ENCODE data around the gene CYB561. TPM values are rescaled to one million over a fixed set of nuclear protein-coding genes. Genes with fewer than 3 reads are reported as not detected.
A peak's percentile ranks its signal among the peaks of the same experiment; 100 is the strongest.
"Not testable (repeated sequence)": the region's sequence is repeated elsewhere in the genome, so short reads cannot be mapped to it uniquely, and the experiment has no call there.

Gene CYB561
- total RNA-seq, 1 donor from 2014 or later: 14.7 TPM

DNA sequence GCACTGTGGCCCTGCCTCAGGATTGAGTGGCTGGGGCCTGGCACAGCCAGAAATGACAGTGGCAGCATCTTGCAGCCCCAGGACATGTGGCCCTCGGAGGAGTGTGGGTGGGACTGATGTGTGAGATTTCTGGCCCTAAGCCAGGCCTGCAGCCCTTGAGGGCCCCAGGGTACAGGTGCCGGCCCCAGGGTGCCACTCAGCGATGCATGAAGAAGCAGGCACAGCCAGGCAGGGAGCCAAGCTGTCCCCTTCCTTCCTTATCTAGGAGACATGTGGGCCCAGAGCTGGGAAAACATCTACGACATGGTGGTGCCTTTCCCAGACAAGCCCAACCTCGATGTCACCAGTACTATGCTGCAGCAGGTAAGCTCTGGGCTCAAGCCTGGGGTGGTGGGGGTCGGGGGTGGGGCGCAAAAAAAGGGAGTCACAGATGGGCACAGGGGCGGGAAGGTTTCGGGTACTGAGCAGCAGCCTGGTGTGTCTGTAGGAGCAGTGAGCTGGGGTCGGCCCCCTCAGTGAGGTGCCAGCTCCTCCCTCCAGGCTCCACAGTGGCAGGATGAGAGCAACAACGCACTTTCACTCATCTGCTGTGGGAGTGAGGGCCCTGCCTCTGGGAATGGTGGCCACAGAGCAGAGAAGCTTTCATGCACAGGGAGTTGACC is 34.9 kb upstream of the CYB561 start:
- ATAC-seq (no peak), DNase-seq (no peak)
- intact Hi-C loops (cut with micrococcal nuclease): no loop called here

DNA sequence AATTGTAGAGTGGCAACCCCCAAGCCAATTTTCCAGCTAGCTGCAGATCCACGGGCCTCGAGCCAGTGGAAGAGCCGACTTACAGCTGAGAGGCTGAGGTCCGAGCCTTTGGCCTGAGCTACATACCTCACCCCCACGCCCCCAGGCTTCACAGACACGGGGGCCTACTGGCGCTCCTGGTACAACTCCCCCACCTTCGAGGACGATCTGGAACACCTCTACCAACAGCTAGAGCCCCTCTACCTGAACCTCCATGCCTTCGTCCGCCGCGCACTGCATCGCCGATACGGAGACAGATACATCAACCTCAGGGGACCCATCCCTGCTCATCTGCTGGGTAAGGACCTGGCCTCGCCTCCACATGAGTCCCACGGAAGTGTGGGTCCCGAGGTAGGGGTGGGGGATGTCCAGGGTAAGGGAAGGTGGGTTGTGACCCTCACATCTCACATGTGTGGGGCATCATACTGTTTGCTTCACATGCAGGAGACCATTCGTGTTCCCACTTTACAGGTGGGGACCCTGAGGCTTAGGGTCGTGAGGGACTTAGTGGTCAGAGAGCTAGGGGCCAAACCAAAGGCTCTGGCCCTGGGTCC is 34.2 kb upstream of the CYB561 start:
- ATAC-seq (no peak), DNase-seq (no peak)
- intact Hi-C loops (cut with micrococcal nuclease): no loop called here

DNA sequence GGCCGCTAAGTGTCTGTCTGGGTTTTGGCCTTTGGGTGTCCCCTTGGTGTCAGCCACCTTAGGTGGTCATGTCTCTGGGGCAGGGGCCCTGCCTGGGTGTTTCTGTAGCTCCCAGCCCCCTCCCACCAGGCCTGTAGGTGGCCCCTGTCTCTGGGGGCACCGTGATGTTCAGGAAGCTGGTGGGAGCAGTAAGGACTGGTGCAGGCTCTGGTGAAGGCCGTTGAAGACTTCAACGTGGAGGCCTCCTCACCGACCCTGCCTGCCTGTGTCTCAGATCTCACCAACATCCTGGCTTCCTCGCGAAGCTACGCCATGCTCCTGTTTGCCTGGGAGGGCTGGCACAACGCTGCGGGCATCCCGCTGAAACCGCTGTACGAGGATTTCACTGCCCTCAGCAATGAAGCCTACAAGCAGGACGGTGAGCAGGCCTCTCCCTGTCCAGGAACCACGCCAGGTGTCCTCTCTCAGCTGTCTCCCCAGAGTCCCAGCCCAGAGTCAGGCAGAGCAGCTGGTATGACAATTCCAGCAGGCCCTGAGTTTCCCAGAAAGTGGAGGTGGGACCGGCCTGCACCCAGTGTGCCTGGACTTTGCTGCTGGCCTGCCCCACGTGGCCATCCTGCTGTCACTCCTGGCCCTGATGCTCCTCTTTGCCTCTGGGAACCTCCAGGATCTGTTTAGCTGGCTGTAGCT is 33.5 kb upstream of the CYB561 start:
- ATAC-seq (no peak), DNase-seq (no peak)

DNA sequence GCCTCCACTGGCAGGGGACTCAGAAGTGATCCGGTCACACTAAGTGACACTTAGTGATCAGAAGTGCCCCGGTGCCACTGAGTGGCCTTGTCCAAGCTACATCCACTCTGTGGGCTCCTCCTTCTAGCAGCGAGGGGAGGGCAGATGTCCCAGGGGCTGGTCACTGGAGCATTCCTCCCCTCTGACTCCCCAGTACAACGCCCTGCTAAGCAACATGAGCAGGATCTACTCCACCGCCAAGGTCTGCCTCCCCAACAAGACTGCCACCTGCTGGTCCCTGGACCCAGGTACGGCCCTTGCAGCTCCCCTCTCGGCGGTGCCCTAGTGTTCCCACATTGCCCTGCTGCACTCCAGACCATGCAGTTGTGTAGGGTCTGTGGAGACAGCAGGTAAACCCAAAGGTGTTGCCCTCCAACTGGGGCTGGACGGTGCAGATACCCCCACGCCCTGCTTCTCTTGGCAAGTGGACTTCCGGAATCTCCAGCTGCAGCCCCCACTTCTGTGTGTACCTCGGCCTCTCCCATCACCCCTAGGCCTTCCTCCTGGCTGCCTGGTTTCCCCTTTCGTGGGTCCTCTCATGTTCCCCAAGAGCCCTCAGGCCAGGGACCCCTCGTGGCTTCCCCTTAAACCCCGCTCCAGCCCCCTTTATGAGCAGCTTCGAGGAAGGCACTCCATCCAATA is 32.8 kb upstream of the CYB561 start:
- DNase-seq (peak; percentile 83), ATAC-seq (peak; percentile 85)
- intact Hi-C loops (cut with micrococcal nuclease): loop anchor here (5.0 kb wide), 1 partner anchor 52 kb away; no protein-coding TSS in a partner anchor

More for the DNA sequence above, 33.5 kb upstream of the CYB561 start:
- intact Hi-C loops (cut with micrococcal nuclease): loop anchor here (5.0 kb wide), 1 partner anchor 52 kb away; no protein-coding TSS in a partner anchor

DNA sequence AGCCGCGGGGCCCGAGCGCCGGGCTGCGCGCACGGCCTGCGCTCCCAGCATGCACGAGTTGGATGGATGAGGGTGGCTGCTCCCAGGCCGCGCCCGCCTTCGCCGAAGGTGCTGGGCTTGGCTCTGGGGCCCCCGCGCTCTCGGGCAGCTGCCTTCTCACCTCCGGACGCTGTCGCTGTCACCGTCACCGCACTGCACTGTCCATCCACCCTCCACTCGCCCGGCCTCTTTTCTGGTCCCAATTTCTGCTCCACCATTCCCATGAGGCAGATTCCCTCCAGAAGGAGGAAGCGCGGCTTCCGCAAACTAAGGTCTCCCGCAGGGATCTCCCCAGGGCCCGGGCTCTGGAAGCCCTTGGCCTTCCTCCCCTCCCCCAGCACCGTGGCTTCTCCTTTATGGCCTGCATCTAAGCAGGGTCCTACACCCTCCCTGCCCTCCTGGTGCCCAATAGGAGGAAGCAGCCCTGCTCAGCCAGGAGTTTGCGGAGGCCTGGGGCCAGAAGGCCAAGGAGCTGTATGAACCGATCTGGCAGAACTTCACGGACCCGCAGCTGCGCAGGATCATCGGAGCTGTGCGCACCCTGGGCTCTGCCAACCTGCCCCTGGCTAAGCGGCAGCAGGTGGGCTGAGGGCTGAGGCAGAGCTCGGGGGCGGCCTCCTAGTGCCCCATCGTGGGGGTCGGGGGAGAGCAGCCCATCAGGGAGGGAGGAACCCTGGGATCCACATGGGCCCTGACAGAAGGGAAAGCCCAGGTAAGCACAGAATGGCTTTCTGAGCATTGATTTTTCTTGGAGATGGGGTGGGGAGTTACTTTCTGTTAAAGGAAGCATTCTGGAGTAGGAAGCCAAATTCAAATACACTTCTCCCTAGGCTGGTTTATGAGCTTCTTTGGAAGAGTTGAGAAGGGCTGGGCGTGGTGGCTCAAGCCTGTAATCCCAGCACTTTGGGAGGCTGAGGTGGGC is 31.7 kb upstream of the CYB561 start:
- no peak for ATAC-seq
- intact Hi-C loops (cut with micrococcal nuclease): loop anchor here (5.0 kb wide), 1 partner anchor 50 kb away; no protein-coding TSS in a partner anchor

DNA sequence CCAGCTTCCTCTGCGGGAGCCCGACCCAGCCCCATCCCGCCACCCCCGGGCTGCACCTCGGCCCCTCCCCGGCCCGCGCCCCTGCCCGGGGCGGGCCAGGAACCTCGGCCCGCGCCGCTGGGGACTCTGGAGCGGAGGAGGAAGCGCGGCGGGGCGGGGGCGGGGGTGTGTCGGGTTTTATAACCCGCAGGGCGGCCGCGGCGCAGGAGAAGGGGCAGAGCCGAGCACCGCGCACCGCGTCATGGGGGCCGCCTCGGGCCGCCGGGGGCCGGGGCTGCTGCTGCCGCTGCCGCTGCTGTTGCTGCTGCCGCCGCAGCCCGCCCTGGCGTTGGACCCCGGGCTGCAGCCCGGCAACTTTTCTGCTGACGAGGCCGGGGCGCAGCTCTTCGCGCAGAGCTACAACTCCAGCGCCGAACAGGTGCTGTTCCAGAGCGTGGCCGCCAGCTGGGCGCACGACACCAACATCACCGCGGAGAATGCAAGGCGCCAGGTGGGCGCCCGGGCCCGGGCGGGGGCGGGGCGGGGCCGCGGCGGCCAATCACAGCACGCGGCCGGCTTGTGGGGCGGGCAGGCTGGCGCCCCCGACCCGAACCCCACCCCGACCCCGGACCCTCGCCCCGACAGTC is 30.9 kb upstream of the CYB561 start, which contains the start of gene ACE:
ACE (plus strand) TSS at position 208 of the 626 bp plus-strand sequence; CDS start at position 242, 34 bp downstream.
- intact Hi-C loops (cut with micrococcal nuclease): loop anchor here (5.0 kb wide), 1 partner anchor 50 kb away; no protein-coding TSS in a partner anchor
- peak; percentile 39 for ATAC-seq
- peak; percentile 56 for DNase-seq

More for the DNA sequence above, 31.7 kb upstream of the CYB561 start:
- no peak for DNase-seq

DNA sequence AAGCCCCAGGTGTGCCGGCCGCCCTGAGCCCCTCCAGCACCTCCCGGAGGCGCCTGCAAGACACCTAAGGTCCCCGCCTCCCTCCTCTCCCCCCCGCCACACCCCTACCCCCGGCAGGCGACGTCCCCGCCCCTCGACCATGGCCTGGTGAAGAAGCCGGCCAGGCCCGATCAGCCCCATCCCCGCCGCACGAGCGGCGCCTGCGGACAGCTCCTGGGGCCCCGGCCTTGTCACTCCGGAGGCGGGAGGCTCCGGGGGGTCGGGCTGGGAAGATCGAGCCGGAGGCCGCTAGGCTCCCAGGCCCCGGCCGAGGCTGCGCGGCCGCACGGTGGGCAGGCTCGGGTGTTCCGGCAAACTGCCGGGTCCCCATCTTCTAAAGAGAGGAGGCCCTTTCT is 30.4 kb upstream of the CYB561 start:
- intact Hi-C loops (cut with micrococcal nuclease): loop anchor here (5.0 kb wide), 1 partner anchor 49 kb away; no protein-coding TSS in a partner anchor
- ATAC-seq (peak; percentile 18), DNase-seq (no peak)

DNA sequence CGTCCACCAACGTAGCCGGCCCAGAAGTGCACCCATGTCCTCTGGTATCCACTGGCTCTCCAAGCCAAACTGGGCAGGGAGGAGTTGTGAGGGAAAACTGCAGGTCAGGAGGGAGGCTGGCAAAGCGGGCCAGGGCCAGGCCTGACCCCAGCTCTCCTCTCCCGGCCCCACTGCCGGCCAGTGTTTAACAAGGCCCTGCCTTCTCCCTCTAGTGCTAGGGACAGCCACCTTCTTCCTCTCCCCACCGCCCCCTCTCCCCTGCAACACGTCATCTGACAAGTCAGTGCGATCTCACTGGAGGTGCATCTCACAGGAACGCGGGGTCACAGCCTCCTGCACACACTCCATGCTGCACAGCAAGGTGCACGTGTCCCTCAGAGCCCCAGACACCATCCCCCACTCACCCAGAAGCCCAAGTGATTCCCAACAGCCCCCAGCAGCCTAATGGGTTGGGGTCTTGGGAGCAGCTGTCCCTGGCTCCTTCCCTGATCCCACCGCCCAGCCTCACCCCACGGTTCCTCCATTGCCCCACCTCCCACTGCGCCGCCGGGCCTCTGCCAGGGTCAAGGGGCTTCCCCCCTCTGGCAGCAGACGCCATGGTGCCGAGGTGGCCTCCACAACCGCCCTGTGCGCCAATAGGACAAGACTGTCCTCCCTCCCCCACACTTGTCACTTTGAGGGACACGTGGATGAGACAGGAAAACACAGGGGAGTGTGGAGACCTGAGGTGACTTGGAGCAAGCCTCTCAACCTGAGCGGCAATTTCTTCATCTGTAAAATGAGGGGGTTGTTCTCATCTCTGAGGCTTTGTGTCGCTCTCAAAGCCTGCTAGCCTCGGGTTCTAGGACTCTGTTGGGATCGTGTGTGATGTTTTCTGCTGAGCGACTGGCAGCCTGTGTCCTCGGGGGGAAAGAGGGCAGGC is 29.6 kb upstream of the CYB561 start:
- no peak for ATAC-seq
- no peak for DNase-seq
- intact Hi-C loops (cut with micrococcal nuclease): loop anchor here (5.0 kb wide), 1 partner anchor 48 kb away; no protein-coding TSS in a partner anchor

DNA sequence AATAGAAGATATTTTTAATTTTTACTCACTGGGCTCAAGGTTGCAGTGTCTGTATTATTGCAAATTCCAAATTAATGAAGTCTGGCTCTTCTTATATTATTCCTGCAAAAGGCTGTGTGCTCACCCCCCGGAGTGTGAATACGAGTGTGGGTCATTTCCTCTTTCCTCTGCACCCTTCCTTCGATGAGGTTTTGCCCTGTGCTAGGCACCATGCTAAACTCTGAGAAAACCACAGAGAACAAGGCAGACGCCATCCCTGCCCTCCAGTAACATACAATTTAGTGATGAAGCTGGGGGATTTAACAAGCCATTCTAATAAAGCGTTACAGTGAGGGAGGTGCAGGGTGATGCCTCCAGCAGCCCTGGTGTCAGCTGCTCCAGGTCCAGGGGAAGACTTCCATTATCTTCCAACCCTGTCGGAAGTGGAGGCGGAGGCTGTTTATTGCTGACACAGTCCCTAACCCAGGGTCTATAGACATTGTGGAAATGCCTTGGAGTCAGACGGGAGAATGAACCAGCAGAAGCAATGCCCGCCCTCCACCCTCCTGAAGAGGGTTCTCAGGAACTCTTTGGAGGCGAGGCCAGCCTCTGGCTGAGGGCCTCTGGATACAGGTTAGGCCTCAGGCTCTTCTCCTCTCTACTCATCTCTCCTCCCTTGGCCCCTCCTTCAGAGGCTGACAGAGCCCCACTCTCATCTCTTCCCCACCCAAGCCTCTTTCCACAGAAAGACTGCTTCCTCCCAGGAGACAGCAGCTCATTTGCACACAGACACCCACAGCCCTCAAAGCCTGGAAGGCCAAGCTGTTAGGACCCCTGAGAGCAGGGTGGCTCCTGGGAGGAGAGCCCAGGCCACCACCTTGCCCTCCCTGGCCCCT is 28.7 kb upstream of the CYB561 start:
- intact Hi-C loops (cut with micrococcal nuclease): loop anchor here (5.0 kb wide), 1 partner anchor 48 kb away; no protein-coding TSS in a partner anchor
- no peak for ATAC-seq
- DNase-seq: no peak

DNA sequence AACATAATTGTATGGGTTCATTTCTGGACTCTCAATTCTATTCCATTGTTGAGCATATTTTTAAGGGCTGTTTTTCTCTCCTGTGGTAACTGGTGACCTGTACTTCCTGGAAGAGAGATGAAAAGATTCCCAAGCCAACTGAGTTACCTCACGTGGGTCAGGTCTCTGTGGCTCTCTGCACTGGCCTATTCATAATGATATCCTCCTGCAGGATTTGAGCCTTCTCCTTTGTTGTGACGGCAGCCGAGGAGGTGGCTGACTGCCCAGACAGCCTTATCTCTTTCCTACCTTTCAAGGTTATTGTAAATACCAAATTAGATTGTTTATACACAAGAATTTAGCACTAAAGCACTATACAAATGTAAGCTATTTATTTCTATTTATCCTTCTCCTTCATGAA is 28.1 kb upstream of the CYB561 start:
- intact Hi-C loops (cut with micrococcal nuclease): no loop called here
- DNase-seq (peak; percentile 65), ATAC-seq (peak; percentile 60)

DNA sequence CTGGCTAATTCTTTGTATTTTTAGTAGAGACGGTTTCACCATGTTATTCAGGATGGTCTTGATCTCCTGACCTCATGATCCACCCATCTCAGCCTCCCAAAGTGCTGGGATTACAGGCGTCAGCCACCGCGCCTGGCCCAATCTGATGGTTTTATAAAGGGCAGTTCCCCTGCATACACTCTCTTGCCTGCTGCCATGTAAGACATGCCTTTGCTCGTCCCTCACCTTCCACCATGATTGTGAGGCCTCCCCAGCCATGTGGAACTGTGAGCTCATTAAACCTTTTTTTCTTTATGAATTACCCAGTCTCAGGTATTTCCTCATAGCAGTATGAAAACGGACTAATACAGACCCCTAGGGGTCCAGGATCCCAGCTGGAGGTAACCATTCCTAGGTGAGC is 22.0 kb upstream of the CYB561 start:
- ATAC-seq; intact Hi-C loops (cut with micrococcal nuclease): not testable (repeated sequence)
- peak; percentile 2 for DNase-seq

DNA sequence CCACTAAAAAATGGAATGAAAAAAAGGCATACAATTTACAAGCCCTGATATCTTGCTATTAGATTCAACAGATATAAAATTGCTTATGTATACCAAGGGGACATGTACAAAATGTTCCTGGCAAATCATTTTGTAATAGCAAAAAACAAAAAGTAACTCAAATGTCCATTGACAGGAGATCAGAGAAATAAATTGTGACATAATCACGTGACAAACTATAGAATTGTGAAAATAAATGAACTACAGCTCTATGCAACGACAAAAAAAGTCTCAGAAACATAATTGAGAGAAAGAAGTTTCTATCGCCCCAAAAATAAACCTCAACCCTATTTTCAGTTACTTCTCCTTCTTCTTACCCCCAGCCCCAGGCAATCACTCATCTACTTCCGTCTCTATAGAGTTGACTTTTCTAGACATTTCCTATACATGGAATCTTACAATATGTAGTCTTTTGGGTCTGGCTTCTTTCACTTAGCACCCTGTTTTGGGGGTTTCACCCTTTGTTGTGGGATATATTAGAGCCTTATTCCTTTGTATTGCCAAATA is 18.7 kb upstream of the CYB561 start:
- DNase-seq (no peak), ATAC-seq (no peak)
- intact Hi-C loops (cut with micrococcal nuclease): no loop called here

DNA sequence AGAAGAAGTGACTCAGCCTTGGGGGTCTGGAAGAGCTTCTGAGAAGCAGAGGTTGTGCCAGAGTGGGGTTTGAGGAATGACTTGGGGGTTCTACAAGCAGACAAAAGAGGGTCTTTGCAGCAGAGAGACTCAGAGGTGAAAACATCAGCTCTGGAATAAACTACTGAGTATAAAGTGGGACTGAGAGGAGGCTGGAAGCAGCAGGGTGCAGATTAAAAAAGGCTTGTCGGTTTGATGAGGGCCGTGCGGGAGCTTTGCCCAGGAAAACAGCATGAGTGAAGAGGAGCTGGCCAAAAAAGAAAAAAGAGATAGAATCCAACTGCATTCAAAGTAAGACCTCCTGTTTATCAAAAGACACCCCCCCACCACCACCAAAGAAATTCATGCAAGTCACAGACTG is 17.7 kb upstream of the CYB561 start:
- DNase-seq (no peak), ATAC-seq (no peak)
- intact Hi-C loops (cut with micrococcal nuclease): no loop called here

DNA sequence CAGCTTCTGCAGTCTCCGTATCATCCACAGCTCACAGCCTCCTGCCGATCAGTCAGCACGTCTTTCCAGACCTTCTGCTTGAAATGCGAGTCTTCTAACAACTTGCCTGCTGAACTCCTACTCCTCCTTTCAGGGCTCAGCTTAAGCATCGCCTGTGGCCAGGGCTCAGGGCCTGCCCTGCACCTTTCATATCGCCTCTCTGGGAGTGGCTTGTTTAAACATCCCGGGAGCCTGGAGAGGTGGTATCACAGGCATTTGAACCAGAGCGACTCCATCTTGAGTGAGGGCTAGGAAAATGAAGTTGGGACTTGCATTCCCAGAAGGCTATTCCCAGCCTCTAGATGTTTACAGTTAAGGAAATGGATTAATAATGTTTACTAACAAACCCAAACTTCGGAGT is 13.9 kb upstream of the CYB561 start:
- intact Hi-C loops (cut with micrococcal nuclease): no loop called here
- no peak for ATAC-seq
- DNase-seq: peak; percentile 10

DNA sequence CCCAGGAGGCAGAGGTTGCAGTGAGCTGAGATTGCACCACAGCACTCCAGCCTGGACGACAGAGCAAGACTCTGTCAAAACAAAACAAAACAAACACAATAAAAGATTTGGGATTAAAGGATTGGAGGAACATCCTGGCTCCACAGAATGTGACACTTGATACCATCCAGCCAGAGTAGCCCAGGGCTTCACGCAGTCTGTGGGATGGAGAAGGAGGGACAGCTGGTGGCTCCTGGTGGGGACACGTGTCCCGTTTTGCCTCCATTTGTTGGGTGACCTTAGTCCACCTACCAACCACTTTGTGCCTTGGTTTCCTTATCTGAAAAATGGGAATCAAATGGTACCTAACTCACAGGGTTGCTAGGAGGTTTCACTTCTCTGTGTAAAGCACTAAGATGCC is 12.4 kb upstream of the CYB561 start:
- intact Hi-C loops (cut with micrococcal nuclease): no loop called here
- DNase-seq (no peak), ATAC-seq (no peak)

DNA sequence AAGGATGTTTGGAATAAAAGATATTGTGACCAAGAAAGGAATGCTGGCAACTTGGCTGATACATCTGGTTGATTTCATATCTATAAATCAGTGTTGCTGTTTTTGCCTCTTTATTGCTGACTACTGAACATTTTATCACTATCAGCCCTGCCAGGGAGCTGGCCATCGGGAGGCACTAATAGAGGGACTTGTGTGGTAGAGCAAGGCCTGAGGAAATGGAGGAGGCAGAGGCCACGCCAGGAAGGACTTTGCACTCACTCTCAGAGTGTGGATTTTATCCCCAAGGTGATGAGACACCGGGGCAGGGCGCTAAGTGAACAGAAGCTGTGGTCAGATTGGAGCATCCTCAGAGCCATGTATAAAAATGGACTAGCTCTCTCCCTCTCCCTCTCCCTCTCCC is 9.3 kb upstream of the CYB561 start:
- intact Hi-C loops (cut with micrococcal nuclease): no loop called here
- ATAC-seq: no peak
- DNase-seq: peak; percentile 7
